Measurements from ENCODE around the gene CLEC4G.

DNA sequence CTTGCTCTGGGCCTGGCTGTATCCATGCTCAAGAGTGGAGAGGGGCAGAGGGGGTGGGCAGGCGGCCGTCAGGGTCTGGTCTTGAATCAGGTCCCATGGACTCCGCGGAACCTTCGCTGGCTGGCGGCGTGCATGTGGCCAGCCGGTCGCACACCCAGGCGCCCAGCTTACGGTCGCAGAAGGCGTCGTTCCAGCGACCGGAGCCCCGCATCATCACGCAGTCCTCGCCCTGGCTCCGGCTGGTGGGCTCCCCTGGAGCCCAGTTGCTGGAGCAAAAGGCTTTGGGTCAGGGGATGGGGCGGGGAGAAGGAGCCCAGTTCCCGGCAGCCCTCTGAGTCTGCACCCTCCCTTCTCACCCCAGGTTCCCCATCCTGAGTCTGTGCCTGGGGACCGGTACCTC lies 42.7 kb downstream of the CLEC4G start:
- TF ChIP-seq, protein P1, sequence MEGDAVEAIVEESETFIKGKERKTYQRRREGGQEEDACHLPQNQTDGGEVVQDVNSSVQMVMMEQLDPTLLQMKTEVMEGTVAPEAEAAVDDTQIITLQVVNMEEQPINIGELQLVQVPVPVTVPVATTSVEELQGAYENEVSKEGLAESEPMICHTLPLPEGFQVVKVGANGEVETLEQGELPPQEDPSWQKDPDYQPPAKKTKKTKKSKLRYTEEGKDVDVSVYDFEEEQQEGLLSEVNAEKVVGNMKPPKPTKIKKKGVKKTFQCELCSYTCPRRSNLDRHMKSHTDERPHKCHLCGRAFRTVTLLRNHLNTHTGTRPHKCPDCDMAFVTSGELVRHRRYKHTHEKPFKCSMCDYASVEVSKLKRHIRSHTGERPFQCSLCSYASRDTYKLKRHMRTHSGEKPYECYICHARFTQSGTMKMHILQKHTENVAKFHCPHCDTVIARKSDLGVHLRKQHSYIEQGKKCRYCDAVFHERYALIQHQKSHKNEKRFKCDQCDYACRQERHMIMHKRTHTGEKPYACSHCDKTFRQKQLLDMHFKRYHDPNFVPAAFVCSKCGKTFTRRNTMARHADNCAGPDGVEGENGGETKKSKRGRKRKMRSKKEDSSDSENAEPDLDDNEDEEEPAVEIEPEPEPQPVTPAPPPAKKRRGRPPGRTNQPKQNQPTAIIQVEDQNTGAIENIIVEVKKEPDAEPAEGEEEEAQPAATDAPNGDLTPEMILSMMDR (IDR thresholded peaks at IDR 0.05), result no peak
- TF ChIP-seq POLR2A (IDR thresholded peaks at IDR 0.05), result no peak
